ENCODE results near the gene DDT. TPM values are rescaled to one million over a fixed set of nuclear protein-coding genes. Genes with fewer than 3 reads are reported as not detected.
"Not testable (repeated sequence)": the region's sequence is repeated elsewhere in the genome, so short reads cannot be mapped to it uniquely, and the experiment has no call there.

DDT gene
- total RNA-seq, 1 donor from 2014 or later, result 85.3 TPM

GRCh38 chr22:23922921-23923320, 51.3 kb downstream of the DDT start:
- DNase-seq (ENCODE audit: low spot score in 2 of 2, unreplicated experiment in 2 of 2), result no peak
- no peak overlapping the region for H3K4me3 Mint-ChIP-seq
- H3K9me3 Mint-ChIP-seq, result peaks cover 6% of the 10 kb centered on the region
- no peak overlapping the region for H3K27ac Mint-ChIP-seq
- TF ChIP-seq CTCF (IDR thresholded peaks at IDR 0.05; ENCODE audit: unreplicated experiment), result no peak
- no peaks in the 10 kb centered on the region for H3K27me3 Mint-ChIP-seq (ENCODE audit: low read depth)
- peaks cover 52% of the 10 kb centered on the region for H3K36me3 Mint-ChIP-seq
- peaks cover 5% of the 10 kb centered on the region for H3K4me1 Mint-ChIP-seq

- Mint-ChIP-seq H3K36me3 (peaks cover 43% of the 10 kb centered on the region), H3K27ac (peak overlapping the region; percentile 48)
- not testable (repeated sequence) for H3K9me3 Mint-ChIP-seq; H3K27me3 Mint-ChIP-seq (ENCODE audit: low read depth); H3K4me3 Mint-ChIP-seq; H3K4me1 Mint-ChIP-seq; DNase-seq (ENCODE audit: low spot score in 2 of 2, unreplicated experiment in 2 of 2)
Observed at GRCh38 chr22:23921586-23922201, 52.5 kb downstream of the DDT start.

Other genes with a start within 250 kb of the DDT start
- gene ZNF70, start 223.3 kb downstream of the DDT start, total RNA-seq, result 17.8 to 18.7 TPM (median 18.2 TPM) in 3 replicates
- 0.52 TPM in 1 of 3 replicates, not detected in the others for gene VPREB3, start 220.0 kb downstream of the DDT start, total RNA-seq
- gene C22orf15, start 211.5 kb downstream of the DDT start, total RNA-seq, result 0.36 to 0.82 TPM (median 0.52 TPM) in 3 replicates
- 56.6 to 61.9 TPM (median 61.8 TPM) in 3 replicates for gene CHCHD10, start 206.5 kb downstream of the DDT start, total RNA-seq
- gene MMP11, start 201.6 kb downstream of the DDT start, total RNA-seq, result 510 to 566 TPM (median 528 TPM) in 3 replicates
- gene SMARCB1, start 187.5 kb downstream of the DDT start, total RNA-seq, result 182 to 192 TPM (median 184 TPM) in 3 replicates
- gene DERL3, start 135.4 kb downstream of the DDT start, total RNA-seq, result 23.5 to 25.8 TPM (median 24.8 TPM) in 3 replicates
- gene SLC2A11, start 116.6 kb downstream of the DDT start, total RNA-seq, result 98.7 to 112 TPM (median 99.0 TPM) in 3 replicates
- gene MIF, start 80.1 kb downstream of the DDT start, total RNA-seq, result 916 to 949 TPM (median 925 TPM) in 3 replicates
- 3.6 to 3.7 TPM (median 3.7 TPM) in 3 replicates for gene GSTT2B, start 13.2 kb downstream of the DDT start, total RNA-seq
- not detected in 3 replicates for gene DDTL, start 7.6 kb downstream of the DDT start, total RNA-seq
- 0.29 TPM in 1 of 3 replicates, not detected in the others for gene GSTT2, start 5.7 kb upstream of the DDT start, total RNA-seq
- not detected in 3 replicates for gene GSTT4, start 31.0 kb upstream of the DDT start, total RNA-seq
- 67.8 to 74.4 TPM (median 69.5 TPM) in 3 replicates for gene CABIN1, start 36.9 kb upstream of the DDT start, total RNA-seq
- 0.91 to 1.4 TPM (median 1.2 TPM) in 3 replicates for gene SUSD2, start 207.0 kb upstream of the DDT start, total RNA-seq

Data from mesothelial cell of epicardium (in vitro differentiated cells).